Vagina (tissue), 2 donors: ENCODE measurements around the gene TMCO1. TPM values are rescaled to one million over a fixed set of nuclear protein-coding genes. Genes with fewer than 3 reads are reported as not detected.
"Not testable (repeated sequence)": the region's sequence is repeated elsewhere in the genome, so short reads cannot be mapped to it uniquely, and the experiment has no call there.

ENCODE experiments used
- DNase-seq, 2 donors: peaks; one replicate each; pipeline ENCODE4 v3.0.0-alpha.2; 2017; ENCODE audit errors: extremely low spot score in 2 of 2
- H3K27ac ChIP-seq: fragments of 200-600 bp; sonication (generic); one replicate; pipeline ENCODE4 v1.5.1; 2019
- H3K27me3 ChIP-seq: fragments of 200-600 bp; sonication (generic); one replicate; pipeline ENCODE4 v1.5.1; 2019
- H3K36me3 ChIP-seq, 2 donors: fragments of 200-600 bp; sonication (generic); one replicate each; pipeline ENCODE4 v1.5.1; 2017 to 2019
- H3K4me1 ChIP-seq: fragments of 200-600 bp; sonication (generic); one replicate; pipeline ENCODE4 v1.5.1; 2019
- H3K4me3 ChIP-seq, 2 donors: fragments of 200-600 bp; sonication (generic); 1 replicate in 1 of 2; 2 replicates in 1 of 2; pipeline ENCODE4 v1.5.1; 2016 to 2019
- H3K9me3 ChIP-seq: fragments of 200-600 bp; sonication (generic); one replicate; pipeline ENCODE4 v1.5.1; 2019
- POLR2A ChIP-seq, 2 donors: fragments of 450-650 bp; IDR thresholded peaks; one replicate each; pipeline ENCODE4 v1.6.1; 2017; ENCODE audit warnings: antibody characterized with exemption in 2 of 2, mild to moderate bottlenecking in 2 of 2, moderate library complexity in 2 of 2
- POLR2AphosphoS5 ChIP-seq, 2 donors: sonication (generic); formaldehyde crosslinking; IDR thresholded peaks; one replicate each; pipeline ENCODE4 v1.9.0; 2017; ENCODE audit warnings: antibody characterized with exemption in 2 of 2, mild to moderate bottlenecking in 2 of 2, low read depth in 1 of 2; ENCODE audit not compliant: insufficient read depth in 1 of 2
- intact Hi-C: fragments of 100-400 bp; cut with DNase I; formaldehyde crosslinking; loops from one replicate; pipeline ENCODE4 v1.15.1; 2023
- total RNA-seq: library from RNA; depleted of rRNA; stranded (reverse); fragments of >200 nt; gene quantifications from one replicate; pipeline ENCODE4 v1.2.3, GENCODE V29; 2016
- TF ChIP-seq, protein P1 (sequence below), 3 experiments: fragments of 450-650 bp in 2 of 3; fragments of 200-600 bp in 1 of 3; sonication (generic) in 1 of 3; IDR thresholded peaks; one replicate each; pipeline ENCODE4 v1.5.1; 2017 to 2019; ENCODE audit warnings: antibody characterized with exemption in 3 of 3, mild to moderate bottlenecking in 2 of 3, moderate library complexity in 2 of 3

TMCO1 gene
- total RNA-seq, 1 donor from 2014 or later: 33.1 TPM

DNA sequence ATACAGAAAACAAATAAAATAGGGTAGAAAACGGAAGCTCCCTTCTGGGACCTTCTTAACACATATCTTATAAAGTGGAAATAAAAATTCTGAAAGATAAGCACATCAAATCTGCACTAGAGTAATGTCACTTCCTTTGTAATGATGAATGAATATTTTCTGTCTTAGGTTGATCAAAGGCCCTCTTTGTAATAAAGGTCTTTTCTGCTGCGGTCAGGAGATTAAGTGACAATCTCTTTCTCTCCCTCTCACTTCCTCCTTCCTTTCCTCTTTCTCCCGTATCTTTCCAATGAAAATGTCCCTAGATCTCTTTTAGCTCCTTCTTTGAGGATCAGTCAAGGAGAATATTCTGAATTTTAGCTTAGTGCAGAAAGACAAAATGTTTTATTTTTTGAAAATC lies 33.8 kb downstream of the TMCO1 start:
- H3K27me3 ChIP-seq: no peaks in the 10 kb centered on the region
- no peak for DNase-seq
- no peaks in the 10 kb centered on the region for H3K9me3 ChIP-seq
- no peak overlapping the region for H3K27ac ChIP-seq
- H3K36me3 ChIP-seq: peaks cover 0 to 28% of the 10 kb centered on the region in 2 donors
- TF ChIP-seq POLR2A (IDR thresholded peaks at IDR 0.05) (no peak), POLR2AphosphoS5 (IDR thresholded peaks at IDR 0.05; ENCODE audit: insufficient read depth in 1 of 2, low read depth in 1 of 2) (no peak)
- TF ChIP-seq, protein P1, sequence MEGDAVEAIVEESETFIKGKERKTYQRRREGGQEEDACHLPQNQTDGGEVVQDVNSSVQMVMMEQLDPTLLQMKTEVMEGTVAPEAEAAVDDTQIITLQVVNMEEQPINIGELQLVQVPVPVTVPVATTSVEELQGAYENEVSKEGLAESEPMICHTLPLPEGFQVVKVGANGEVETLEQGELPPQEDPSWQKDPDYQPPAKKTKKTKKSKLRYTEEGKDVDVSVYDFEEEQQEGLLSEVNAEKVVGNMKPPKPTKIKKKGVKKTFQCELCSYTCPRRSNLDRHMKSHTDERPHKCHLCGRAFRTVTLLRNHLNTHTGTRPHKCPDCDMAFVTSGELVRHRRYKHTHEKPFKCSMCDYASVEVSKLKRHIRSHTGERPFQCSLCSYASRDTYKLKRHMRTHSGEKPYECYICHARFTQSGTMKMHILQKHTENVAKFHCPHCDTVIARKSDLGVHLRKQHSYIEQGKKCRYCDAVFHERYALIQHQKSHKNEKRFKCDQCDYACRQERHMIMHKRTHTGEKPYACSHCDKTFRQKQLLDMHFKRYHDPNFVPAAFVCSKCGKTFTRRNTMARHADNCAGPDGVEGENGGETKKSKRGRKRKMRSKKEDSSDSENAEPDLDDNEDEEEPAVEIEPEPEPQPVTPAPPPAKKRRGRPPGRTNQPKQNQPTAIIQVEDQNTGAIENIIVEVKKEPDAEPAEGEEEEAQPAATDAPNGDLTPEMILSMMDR (IDR thresholded peaks at IDR 0.05): no peak
- no peak overlapping the region for H3K4me3 ChIP-seq
- intact Hi-C loops: no loop called here
- H3K4me1 ChIP-seq: no peaks in the 10 kb centered on the region

GRCh38 chr1:165726841-165727240 lies 41.8 kb downstream of the TMCO1 start:
- TF ChIP-seq POLR2AphosphoS5 (IDR thresholded peaks at IDR 0.05; ENCODE audit: insufficient read depth in 1 of 2, low read depth in 1 of 2) (no peak), POLR2A (IDR thresholded peaks at IDR 0.05) (no peak)
- TF ChIP-seq, protein P1 (IDR thresholded peaks at IDR 0.05): no peak
- peaks cover 0 to 18% of the 10 kb centered on the region in 2 donors for H3K36me3 ChIP-seq
- H3K4me3 ChIP-seq: no peak overlapping the region
- no peaks in the 10 kb centered on the region for H3K4me1 ChIP-seq
- no peak overlapping the region for H3K27ac ChIP-seq
- no peaks in the 10 kb centered on the region for H3K27me3 ChIP-seq
- DNase-seq: no peak
- H3K9me3 ChIP-seq: no peaks in the 10 kb centered on the region
- intact Hi-C loops: no loop called here

GRCh38 chr1:165726169-165726568 lies 42.5 kb downstream of the TMCO1 start:
- Histone ChIP-seq H3K4me1 (no peaks in the 10 kb centered on the region), H3K9me3 (no peaks in the 10 kb centered on the region), H3K27me3 (no peaks in the 10 kb centered on the region), H3K27ac (no peak overlapping the region), H3K36me3 (peaks cover 0 to 18% of the 10 kb centered on the region in 2 donors), H3K4me3 (no peak overlapping the region)
- DNase-seq: no peak
- no peak for TF ChIP-seq POLR2AphosphoS5 (IDR thresholded peaks at IDR 0.05; ENCODE audit: insufficient read depth in 1 of 2, low read depth in 1 of 2)
- TF ChIP-seq, protein P1 (IDR thresholded peaks at IDR 0.05): no peak
- no peak for TF ChIP-seq POLR2A (IDR thresholded peaks at IDR 0.05)
- intact Hi-C loops: no loop called here

- H3K4me1 ChIP-seq: no peaks in the 10 kb centered on the region
- no peaks in the 10 kb centered on the region for H3K27me3 ChIP-seq
- no peaks in the 10 kb centered on the region for H3K9me3 ChIP-seq
- no peak overlapping the region for H3K4me3 ChIP-seq
- DNase-seq: no peak
- no peak overlapping the region for H3K27ac ChIP-seq
- TF ChIP-seq POLR2AphosphoS5 (IDR thresholded peaks at IDR 0.05; ENCODE audit: insufficient read depth in 1 of 2, low read depth in 1 of 2) (no peak), POLR2A (IDR thresholded peaks at IDR 0.05) (no peak)
- TF ChIP-seq, protein P1 (IDR thresholded peaks at IDR 0.05): peak in 1 of 3 experiments; percentile 23
- H3K36me3 ChIP-seq: no peaks in the 10 kb centered on the region
- intact Hi-C loops: loop anchor here (10.0 kb wide), 1 partner anchor 197 kb away; no protein-coding TSS in a partner anchor
These were observed 50.7 kb downstream of the TMCO1 start for GRCh38 chr1:165717918-165718515.

DNA sequence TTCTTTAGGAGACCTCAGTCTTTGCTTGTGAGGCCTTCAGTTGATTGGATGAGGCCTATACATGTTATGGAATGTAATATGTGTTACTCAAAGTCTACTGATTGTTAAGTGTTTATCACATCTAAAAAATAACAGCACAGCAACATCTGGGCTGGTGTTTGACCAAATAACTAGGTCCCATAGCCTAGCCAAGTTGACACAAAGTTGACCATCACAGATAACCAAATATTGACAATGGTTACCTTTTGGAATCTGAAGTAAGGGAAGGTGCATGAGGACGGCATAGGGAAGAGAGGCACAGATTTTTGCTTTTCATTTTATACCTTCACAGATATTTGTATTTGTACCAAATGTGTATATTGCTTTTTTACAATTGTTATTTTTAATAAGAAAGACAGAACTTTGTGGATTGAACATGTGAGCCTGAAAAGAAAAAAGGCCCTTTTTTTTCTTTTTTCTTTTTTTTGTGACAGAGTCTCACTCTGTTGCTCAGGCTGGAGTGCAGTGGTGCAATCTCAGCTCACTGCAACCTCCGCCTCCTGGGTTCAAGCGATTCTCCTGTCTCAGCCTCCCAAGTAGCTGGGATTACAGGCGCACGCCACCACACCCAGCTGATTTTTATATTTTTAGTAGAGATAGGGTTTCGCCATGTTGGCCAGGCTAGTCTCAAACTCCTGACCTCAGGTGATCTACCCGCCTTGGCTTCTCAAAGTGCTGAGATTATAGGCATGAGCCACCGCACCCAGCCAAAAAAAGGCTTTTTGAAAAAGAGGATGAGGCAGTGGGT lies 52.2 kb downstream of the TMCO1 start:
- not testable (repeated sequence) for DNase-seq, H3K4me1 ChIP-seq, H3K27ac ChIP-seq, H3K9me3 ChIP-seq, H3K27me3 ChIP-seq, H3K4me3 ChIP-seq, H3K36me3 ChIP-seq
- intact Hi-C loops: loop anchor here (10.0 kb wide), 1 partner anchor 198 kb away; no protein-coding TSS in a partner anchor
